ENCODE measurements around the gene SCUBE3. TPM values are rescaled to one million over a fixed set of nuclear protein-coding genes. Genes with fewer than 3 reads are reported as not detected.

SCUBE3 gene
- total and polyA plus RNA-seq, 2 of the 4 experiments (the other 2 are of a cell fraction) = 19.9 to 45.5 TPM

- peaks cover 25% of the 10 kb centered on the region for H3K4me1 ChIP-seq (ENCODE audit: control insufficient read depth, insufficient read depth, low read length)
- H2BK15ac ChIP-seq (ENCODE audit: low read depth, low read length) = peak overlapping the region; percentile 45; the same call in 2 of the 3 replicates
- 0 out of 2 replicates have a peak, but pooled peaks cover 2% of the 10 kb centered on the region for H3K9me3 ChIP-seq (ENCODE audit: control insufficient read depth, insufficient read depth, low read length)
- TF ChIP-seq NFE2L2 (IDR thresholded peaks at IDR 0.05; ENCODE audit: low read depth, low read length) (no peak), USF2 (IDR thresholded peaks at IDR 0.05; ENCODE audit: low read depth, low read length) (no peak), CEBPB (IDR thresholded peaks at IDR 0.05; ENCODE audit: low read depth, low read length) (no peak), CTCF (conservative IDR thresholded peaks at IDR 0.05; ENCODE audit: low read depth, low read length) (no peak), RAD21 (IDR thresholded peaks at IDR 0.05; ENCODE audit: low read length) (no peak), RFX5 (IDR thresholded peaks at IDR 0.05; ENCODE audit: low read depth, low read length) (no peak), MAFK (IDR thresholded peaks at IDR 0.05; ENCODE audit: low read depth, low read length) (no peak), CHD1 (IDR thresholded peaks at IDR 0.05; ENCODE audit: low read depth, low read length) (no peak), MAZ (IDR thresholded peaks at IDR 0.05; ENCODE audit: borderline replicate concordance, low read depth, low read length) (no peak), SMC3 (IDR thresholded peaks at IDR 0.05; ENCODE audit: low read depth, low read length) (no peak), RCOR1 (IDR thresholded peaks at IDR 0.05; ENCODE audit: insufficient replicate concordance, low read length) (no peak), FOS (IDR thresholded peaks at IDR 0.05; ENCODE audit: low read depth, low read length) (no peak), POLR2A (IDR thresholded peaks at IDR 0.05; ENCODE audit: low read depth, low read length) (no peak), BHLHE40 (IDR thresholded peaks at IDR 0.05; ENCODE audit: low read depth, low read length) (no peak), ELK1 (IDR thresholded peaks at IDR 0.05; ENCODE audit: borderline replicate concordance, low read depth, low read length) (no peak)
- peak overlapping the region; percentile 59 for H3K14ac ChIP-seq (replicated peaks; ENCODE audit: low read depth, low read length)
- no peak overlapping the region for H3K56ac ChIP-seq (ENCODE audit: extremely low read depth, insufficient read depth, low read length)
- peak overlapping the region; percentile 83 for H3K4ac ChIP-seq (ENCODE audit: low read depth, low read length)
- H4K20me1 ChIP-seq (ENCODE audit: insufficient read depth, low read length) = no peaks in the 10 kb centered on the region
- peak overlapping the region; percentile 47 for H3K27ac ChIP-seq (ENCODE audit: insufficient read depth, low read length)
- no CpG with 5 or more reads among the region's 2 CpGs for WGBS, 2 experiments (ENCODE audit: extremely low coverage in 2 of 2, insufficient read length in 1 of 2)
- no peak overlapping the region for H3K4me2 ChIP-seq (ENCODE audit: low read depth, low read length)
- H2BK20ac ChIP-seq (ENCODE audit: low read depth, low read length) = peak overlapping the region; percentile 69
- H2AFZ ChIP-seq (replicated peaks; ENCODE audit: low read length, poor library complexity) = peak overlapping the region; percentile 53
- DNase-seq = no peak
- H4K91ac ChIP-seq (ENCODE audit: insufficient read depth, low read depth, low read length) = peak overlapping the region; percentile 54; the same call in 1 of the 2 replicates
- peak overlapping the region; percentile 67 for H2AK5ac ChIP-seq (ENCODE audit: low read depth, low read length)
- peak overlapping the region; percentile 49; the same call in 1 of the 2 replicates for H3K18ac ChIP-seq (ENCODE audit: low read depth, low read length)
- peak overlapping the region; percentile 56 for H2BK120ac ChIP-seq (ENCODE audit: low read depth, low read length)
- H2BK5ac ChIP-seq (ENCODE audit: low read depth, low read length, poor library complexity, severe bottlenecking) = peak overlapping the region; percentile 53
- dilution Hi-C loops (cut with HindIII; ENCODE audit: low sequenced_read_pairs, unreplicated experiment) = no loop called here
- ChIA-PET CTCF (interaction anchor here (2.6 kb wide), 1 partner anchor 20 kb away, joined by 11 read pairs; no protein-coding TSS in a partner anchor), POLR2A (ENCODE audit: unreplicated experiment) (no interaction called here)
- peak overlapping the region; percentile 3 to 71 for H4K8ac ChIP-seq (ENCODE audit: low read depth in 2 of 2, low read length in 2 of 2)
- no peaks in the 10 kb centered on the region for H3K36me3 ChIP-seq (ENCODE audit: control insufficient read depth, insufficient read depth, low read length)
- intact Hi-C loops (cut with micrococcal nuclease) = loop anchor here (5.0 kb wide), 1 partner anchor 36 kb away; no protein-coding TSS in a partner anchor
- H2AK9ac ChIP-seq (replicated peaks; ENCODE audit: low read depth, low read length, poor library complexity) = peak overlapping the region; percentile 74
- H3K79me1 ChIP-seq (ENCODE audit: low read depth in 1 of 2, low read length in 2 of 2) = peaks cover 0 to 3% of the 10 kb centered on the region in 2 experiments; a peak in 1 of 4 replicates
- H4K5ac ChIP-seq (ENCODE audit: low read depth, low read length) = peak overlapping the region; percentile 51
- peak; percentile 8 for ATAC-seq (ENCODE audit: low read depth)
- BruUV-seq (replicated peaks) = no TSS peak
- in situ Hi-C loops (cut with MboI; ENCODE audit: low sequenced_read_pairs) = no loop called here
- H3K23ac ChIP-seq (ENCODE audit: low read depth, low read length) = peak overlapping the region; percentile 51
- no peak overlapping the region for H3K4me3 ChIP-seq (ENCODE audit: insufficient read depth, low read depth, low read length)
- H3K9me1 ChIP-seq (ENCODE audit: insufficient read depth, low read length) = peaks cover 31% of the 10 kb centered on the region
- H3K9ac ChIP-seq (ENCODE audit: low read depth, low read length) = no peak overlapping the region
- H3K27me3 ChIP-seq (ENCODE audit: control insufficient read depth, insufficient read depth, low read length) = no peaks in the 10 kb centered on the region
Measured at GRCh38 chr6:35166116-35166515, 47.6 kb upstream of the SCUBE3 start.

Data from IMR-90 (cell line).